GM18861 (cell line): ENCODE measurements around the gene GPR157.
A peak's percentile ranks its signal among the peaks of the same experiment; 100 is the strongest.
"Not testable (repeated sequence)": the region's sequence is repeated elsewhere in the genome, so short reads cannot be mapped to it uniquely, and the experiment has no call there.

Source experiments
- ATAC-seq: cut with Tn5 transposase; IDR thresholded peaks from one replicate; pipeline ENCODE4 v1.9.1; 2021; ENCODE audit not compliant: unreplicated experiment

GPR157 gene

DNA sequence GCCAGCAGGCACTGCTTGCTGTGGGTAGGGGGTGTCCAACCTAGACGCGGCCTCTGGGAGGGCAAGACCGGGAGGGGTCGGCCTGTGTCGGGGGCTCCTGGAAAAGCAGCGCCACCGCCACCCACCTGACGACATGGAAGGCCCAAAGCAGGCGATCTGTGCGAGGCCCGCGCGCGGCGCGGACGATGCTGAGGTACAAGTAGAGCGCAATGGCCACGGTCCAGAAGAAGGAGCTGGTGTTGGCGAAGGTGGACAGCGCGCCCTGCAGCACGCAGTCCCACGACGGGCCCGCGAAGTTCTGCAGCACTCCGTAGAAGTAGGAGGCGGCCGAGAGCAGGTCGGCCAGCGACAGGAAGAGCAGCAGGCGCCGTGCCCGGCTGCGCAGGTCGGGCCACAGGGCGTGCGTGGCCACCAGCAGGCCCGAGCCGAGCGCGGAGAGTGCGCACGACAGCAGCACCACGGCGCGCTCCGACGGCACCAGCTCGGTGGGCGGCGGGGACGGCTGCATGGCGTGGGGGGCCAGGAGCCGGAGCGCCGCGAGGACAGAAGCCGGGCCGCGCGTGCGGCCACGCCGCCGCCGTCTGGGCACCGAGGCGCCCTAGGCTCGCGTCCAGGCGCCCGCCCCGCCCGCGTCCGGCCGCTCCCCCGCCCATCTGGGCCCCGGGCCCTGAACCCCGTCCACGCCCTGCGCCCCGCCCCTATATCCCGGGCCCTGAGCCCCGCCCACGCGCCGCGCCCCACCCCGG lies at the start of gene GPR157:
GPR157 (minus strand) TSS at position 583 of the 746 bp plus-strand sequence; CDS start at position 508, 75 bp downstream.
- ATAC-seq, result peak; percentile 32

- no peak for ATAC-seq
Measured at GRCh38 chr1:9174762-9175161, 45.9 kb upstream of the GPR157 start.

GRCh38 chr1:9174243-9174642 lies 45.3 kb upstream of the GPR157 start:
- ATAC-seq, result no peak

DNA sequence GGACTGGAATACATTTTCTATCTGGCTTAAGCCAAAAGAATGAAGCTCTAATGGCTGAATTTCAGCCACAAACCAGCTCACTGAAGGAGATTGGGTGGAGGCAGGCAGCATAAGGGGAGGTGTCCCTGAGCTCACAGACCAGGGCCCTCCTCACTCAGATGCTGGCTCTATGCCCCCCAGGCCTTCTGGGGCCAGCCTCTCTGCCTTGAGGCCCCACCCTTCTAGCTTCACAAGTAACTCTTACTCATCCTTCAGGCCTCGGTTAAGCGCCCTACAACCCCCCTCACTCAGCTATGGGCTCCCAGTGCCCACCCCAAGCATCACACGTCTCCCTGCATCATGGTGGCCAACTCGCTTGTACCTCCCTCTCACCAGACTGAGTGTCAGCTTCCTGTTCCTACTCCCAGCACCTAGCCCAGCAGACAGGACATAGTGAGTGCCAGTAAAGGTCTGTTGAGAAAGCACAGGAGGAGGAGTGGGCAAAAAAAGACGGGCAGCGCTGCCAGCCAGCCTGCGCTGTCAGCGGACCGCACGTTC lies 40.8 kb upstream of the GPR157 start:
- no peak for ATAC-seq

DNA sequence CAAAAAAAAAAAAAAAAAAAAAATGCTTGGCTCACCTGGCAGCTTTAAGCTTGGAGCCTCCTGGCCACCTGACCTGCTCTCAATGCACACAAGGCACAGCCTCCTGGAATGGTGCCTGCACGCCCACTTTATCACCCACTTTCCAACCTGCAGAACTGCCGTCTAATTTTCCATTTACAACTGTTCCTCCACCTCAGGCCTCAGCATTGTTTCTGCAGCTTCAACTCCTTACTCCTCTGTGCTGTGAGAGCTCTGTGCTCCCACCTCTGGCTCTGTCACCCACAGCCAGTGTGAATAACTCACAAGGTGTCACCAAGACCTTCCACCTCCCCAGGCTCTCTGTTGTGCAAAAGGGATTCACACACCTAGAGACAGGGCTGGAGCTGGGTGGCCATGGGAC lies 38.7 kb upstream of the GPR157 start:
- ATAC-seq, result no peak

DNA sequence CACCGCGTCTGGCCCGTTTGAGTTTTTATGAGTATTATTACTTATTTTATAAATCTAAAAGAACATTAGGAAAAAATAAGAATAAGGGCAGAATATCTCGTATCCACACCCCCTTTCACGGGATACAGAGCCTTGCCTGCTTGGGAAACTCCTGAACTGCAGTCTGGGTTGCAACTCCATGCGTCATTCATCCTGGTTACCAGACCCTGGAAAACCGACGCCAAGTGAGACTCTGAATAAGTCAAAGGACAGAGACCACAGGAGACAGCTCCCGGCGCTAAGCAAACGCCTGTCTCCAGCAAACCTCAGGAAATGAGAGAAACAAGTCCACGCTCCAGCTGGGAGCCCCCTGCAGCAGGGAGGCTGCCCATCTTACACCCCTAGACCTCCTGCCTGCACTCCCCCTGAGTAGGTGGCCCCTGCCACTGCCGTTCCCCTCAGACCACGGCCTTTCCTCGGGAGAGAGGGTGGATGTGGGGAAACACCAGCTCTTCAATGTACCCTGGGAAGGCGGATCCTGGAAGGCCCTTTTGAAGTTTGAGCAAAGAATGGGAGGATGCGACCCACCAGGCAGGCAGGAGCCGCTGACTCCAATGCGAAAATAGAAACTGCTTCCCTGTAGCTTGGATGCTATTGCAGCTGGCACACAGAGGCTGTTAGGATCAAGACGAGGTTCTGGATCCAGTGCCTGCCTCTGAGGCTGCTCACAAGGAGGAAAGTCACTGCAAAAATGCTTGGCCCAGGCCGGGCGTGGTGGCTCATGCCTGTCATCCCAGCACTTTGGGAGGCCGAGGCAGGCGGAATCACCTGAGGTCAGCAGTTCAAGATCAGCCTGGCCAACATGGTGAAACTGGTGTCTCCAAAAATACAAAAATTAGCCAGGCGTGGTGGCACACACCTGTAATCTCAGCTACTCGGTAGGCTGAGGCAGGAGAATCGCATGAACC lies 37.7 kb upstream of the GPR157 start:
- no peak for ATAC-seq

- no peak for ATAC-seq
Measured at GRCh38 chr1:9165396-9165795, 36.5 kb upstream of the GPR157 start.

DNA sequence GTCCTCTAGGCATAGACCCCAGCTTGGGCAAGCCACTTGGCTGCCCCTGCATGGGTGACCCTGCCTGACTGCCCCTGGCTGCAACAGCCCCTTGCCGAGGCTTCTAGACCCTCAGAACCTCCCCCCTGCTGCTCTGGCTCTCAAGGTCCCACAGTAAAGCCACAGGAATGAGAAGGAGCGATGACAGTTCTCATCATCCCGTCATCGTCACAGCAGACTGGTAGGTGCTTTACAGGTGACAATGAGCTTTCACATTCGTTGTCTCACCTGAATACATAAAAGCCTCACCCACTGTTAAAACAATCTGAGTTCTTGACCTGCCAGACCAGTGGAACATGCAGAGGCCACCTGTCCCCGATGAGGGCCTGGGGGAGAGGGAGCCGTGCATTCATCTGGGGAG lies 36.0 kb upstream of the GPR157 start:
- no peak for ATAC-seq

DNA sequence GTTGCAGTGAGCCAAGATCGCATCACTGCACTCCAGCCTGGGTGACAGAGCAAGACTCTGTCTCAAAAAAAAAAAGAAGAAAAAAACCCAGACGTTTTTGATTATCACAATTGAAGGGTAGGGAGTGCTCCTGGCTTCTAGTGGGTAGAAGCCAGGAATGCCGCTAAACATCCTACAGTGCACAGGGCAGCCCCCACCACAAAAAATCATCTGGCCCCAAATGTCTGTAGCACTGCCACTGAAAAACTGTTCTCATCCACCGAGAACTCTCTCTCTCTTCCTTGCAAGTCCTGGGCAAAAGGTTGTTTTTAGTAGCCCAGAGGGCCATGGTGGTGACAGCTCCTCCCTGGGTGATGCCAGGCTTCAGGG lies 35.6 kb upstream of the GPR157 start:
- no peak for ATAC-seq

DNA sequence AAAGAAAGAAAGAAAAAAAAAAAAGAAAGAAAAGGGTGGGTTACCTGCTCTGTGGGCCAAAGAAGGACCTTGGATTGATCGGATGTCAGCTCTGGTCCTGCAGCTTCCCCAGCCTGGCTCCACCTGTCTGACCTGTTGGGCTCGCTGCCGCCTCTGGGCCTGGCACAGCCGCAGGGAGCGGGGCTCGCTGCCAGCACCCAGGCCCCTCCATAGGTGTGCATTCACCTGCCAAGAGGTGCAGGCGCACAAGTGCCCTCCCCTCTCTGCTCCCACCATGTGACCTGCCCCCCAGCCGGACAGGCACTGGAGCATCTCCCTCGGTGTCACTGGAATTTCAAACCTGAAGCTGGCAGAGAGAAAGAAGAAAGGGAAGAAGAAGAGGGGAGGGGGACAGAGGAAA lies 33.1 kb upstream of the GPR157 start:
- no peak for ATAC-seq

GRCh38 chr1:9161342-9161741 lies 32.4 kb upstream of the GPR157 start:
- ATAC-seq, result no peak

DNA sequence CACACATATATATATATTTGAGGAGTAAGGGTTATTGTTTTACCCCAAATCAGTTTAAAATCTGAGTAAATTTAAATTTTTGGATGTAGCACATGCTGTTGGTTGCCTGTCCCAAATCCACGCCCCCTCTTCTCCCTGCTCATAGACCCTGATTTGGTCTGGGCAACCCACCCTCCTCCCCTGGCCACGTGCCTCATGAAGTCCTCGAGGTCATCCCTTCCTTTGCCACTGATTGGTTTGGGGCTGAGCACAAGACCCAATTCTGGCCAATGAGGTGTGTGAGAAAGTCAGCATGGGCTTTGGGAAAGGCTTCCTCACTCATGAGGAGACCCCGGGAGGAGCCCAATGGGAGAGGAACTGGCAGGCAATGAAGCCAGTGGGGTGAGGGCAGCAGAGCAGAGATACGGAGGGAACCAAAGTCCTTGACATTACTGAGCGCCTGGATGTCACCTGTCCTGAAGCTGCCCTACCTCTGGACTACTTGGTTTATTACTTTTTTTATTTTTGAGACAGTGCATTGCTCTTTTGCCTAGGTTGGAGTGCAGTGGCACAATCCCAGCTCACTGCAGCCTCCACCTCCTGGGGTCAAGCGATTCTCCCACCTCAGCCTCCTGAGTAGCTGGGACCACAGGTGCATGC lies 31.3 kb upstream of the GPR157 start:
- no peak for ATAC-seq

GRCh38 chr1:9155879-9156278 lies 27.0 kb upstream of the GPR157 start:
- no peak for ATAC-seq

- not testable (repeated sequence) for ATAC-seq
Measured at GRCh38 chr1:9155405-9155804, 26.5 kb upstream of the GPR157 start.

GRCh38 chr1:9153152-9153551 lies 24.2 kb upstream of the GPR157 start:
- ATAC-seq, result no peak

GRCh38 chr1:9152535-9152934 lies 23.6 kb upstream of the GPR157 start:
- no peak for ATAC-seq

- no peak for ATAC-seq
Measured at GRCh38 chr1:9151328-9151860, 22.5 kb upstream of the GPR157 start.

- ATAC-seq, result no peak
Measured at GRCh38 chr1:9150582-9151327, 21.9 kb upstream of the GPR157 start.

- ATAC-seq, result no peak
Measured at GRCh38 chr1:9149837-9150581, 21.1 kb upstream of the GPR157 start.

GRCh38 chr1:9149151-9149550 lies 20.2 kb upstream of the GPR157 start:
- ATAC-seq, result no peak
